Measurements from ENCODE around the gene GTPBP1.

The GTPBP1 gene

DNA sequence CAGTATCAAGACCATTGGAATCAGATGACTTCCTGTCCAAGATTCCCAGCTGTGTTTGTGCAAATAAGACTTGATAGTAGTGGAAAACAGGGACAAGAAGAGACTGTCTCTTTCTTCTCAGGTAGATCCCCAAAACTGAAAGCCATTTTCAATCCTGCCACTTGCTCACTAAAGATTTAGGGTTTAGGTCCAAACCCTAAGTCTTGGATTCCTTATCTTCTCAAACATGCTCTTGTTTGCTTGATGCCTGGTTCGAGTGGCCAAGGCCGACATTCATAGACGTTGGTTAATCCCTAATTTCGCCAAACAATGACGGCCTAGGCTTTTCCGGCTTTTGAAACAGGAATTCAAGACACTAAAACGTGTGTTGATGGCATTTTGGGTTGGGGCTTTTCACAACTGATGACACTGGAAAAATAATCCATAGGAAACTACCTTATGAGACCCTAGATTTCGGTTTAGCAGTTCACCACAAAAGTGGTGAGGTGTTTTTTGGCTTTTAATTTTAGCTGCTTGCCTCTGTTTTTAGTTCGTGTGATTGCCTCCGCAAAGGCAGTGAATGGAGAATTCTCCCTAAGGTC lies 1.0 kb upstream of the GTPBP1 start:
- DNase-seq, result no peak

DNA sequence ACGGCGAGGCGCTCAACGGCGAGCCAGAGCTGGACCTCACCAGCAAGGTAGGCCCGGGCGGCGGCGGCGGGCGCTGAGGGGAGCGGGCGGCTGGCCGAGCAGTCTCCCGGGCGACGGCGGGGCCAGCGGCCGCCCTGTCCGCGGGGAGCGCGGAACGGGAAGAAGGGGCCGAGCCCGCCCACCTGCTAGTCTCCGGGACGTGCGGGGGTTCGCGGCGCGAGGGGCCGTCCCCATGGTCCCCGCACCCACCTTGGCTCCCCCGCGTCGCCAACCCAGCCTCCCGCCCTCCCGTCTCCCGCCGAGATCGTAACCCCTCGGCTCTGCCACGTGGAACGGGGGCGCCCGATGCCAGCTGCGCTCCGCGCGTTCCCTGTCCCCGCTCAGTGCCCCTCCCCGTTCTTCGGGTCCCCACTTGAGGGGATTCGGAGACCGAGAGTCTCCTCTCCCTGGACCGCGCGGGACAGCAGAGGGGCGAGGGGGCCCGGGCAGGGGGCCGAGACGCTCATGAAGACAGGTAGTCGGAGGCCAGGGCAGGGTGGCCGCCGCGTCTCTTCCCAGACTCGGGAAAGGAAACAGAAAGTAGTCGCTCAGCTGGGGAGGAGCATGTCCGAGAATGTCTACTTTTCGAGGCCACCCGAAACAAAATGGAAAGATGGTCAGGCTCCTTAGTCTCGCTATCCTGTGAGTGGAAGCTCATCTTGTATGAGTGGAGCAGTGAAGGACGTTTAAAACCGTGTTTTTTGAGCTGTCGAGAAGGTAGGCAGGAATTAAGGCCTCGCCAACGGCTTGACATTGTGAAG lies 557 bp downstream of the GTPBP1 start:
- peak in 1 of 2 donors; percentile 19 for DNase-seq

GRCh38 chr22:38706901-38707195 lies 1.1 kb downstream of the GTPBP1 start:
- DNase-seq, result no peak

DNA sequence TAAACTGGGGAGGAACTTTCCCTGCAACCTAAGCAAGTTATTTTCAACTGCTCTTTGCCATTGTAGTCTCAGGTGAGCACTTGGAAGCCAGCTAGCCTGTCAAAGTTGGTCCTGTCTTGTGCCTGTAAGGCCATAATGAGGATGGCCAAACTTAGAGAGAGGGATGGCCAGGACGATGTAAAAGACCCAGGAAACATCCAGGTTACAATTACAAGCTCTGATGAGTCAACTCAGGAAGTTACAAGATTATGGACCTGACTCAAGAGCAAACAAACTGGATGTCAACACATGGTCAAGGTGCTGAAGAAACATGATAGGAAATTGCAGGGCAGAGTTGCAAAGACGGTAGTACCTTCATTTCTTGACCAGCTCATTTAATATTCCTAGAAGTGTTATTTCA lies 1.6 kb downstream of the GTPBP1 start:
- DNase-seq, result no peak

DNA sequence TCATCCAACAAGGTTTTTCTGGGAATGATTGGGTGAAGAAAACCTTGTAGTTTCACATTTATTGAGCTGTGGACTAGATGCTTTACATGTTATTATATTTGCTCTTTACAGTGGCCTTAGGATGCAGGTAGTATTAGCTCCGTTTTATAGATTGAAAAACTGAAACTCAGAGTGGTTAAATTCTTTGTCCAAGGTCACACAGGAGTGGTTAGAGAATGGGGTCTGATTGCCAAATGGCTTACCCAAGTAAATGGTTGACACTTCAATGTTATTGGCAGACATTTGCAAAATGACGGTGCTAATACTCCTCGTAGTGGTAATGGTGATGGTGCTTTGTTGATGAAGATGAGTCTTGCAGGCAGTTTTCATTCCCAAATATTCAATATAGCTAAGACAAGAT lies 2.2 kb downstream of the GTPBP1 start:
- DNase-seq, result no peak

GRCh38 chr22:38709306-38709705 lies 3.6 kb downstream of the GTPBP1 start:
- no peak for DNase-seq

- no peak for DNase-seq
Observed at GRCh38 chr22:38710351-38710750, 4.6 kb downstream of the GTPBP1 start.

DNA sequence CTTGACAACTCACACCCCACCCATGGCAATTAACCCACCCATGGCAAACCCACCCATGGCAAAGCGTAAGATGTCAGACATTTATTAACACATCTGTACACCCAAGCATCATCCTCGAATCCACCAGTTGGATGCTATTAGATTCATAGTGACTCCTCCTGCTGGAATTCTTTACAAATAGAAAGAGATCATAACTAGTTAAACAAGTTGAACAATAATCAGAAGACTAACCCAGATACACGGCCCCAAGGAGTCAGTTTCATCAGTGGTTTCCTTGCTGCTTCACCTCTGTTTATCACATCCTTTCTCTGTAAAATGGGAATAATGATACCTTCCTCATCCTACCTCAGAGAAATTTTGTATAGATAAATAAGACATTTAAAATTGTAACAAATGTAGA lies 5.1 kb downstream of the GTPBP1 start:
- no peak for DNase-seq

GRCh38 chr22:38712486-38713207 lies 6.9 kb downstream of the GTPBP1 start:
- no peak for DNase-seq

DNA sequence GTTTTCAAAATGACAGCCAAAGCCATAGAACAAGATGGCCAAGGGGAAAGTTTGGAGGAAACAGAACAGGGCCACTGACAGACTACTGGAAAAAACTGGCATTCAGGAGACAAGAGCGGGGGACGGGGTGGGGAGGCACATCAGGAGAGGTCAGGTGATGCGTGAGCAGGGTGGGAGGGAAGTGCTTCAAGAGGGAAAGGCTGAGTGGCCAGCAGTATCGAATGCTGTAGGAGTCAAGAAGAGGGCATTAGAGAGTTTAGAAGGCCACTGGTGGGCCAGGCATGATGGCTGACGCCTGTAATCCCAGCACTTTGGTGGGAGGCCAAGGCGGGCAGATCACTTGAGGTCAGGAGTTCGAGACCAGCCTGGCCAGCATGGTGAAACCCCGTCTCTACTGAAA lies 8.2 kb downstream of the GTPBP1 start:
- DNase-seq, result no peak

DNA sequence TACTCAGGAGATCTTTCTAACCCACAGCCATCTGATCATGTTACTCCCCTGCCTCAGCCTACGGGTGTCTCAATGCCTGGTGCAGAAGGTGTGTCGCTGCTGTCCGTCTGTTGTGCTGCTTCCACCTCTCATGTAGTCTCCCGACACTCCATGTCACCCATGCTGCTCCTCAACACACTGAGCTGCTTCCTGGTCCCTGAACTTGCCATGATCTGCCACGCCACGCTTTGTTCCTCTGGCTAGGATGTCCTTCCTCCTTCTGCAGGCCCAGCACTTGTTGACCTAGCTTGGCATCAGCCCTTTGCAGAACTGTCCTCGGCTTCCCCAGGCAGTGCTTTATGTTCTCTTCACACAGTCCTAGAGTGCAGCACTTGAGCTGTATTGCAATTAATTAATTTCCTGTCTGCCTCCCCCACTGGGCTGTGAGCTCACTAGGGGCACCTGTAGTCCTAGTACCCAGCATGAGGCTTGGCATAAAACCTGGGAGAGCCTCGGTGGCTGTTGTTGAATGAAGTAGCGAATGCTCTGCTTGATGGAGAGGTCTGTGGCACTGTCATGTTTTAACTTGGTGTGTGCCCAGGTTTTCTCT lies 9.5 kb downstream of the GTPBP1 start:
- no peak for DNase-seq

DNA sequence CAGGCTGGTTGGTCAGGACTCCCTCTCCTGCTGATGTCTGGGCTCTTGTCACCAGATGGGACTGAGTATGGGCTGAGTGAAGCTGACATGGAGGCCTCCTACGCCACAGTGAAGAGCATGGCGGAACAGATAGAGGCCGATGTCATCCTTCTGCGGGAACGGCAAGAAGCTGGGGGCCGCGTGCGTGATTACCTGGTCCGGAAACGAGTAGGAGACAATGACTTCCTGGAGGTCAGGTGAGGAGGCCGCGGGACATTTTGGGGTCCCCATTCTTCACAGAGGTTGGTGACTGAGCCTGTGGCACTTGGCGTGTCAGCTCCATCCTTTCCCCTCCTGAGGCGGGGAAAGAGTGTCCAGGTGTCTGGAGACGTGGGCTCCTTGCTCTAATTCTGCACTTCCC lies 10.1 kb downstream of the GTPBP1 start:
- DNase-seq, result no peak

GRCh38 chr22:38716271-38716670 lies 10.5 kb downstream of the GTPBP1 start:
- no peak for DNase-seq

- no peak for DNase-seq
Observed at GRCh38 chr22:38716826-38717225, 11.1 kb downstream of the GTPBP1 start.

- no peak for DNase-seq
Observed at GRCh38 chr22:38717244-38717643, 11.5 kb downstream of the GTPBP1 start.

GRCh38 chr22:38718414-38718813 lies 12.7 kb downstream of the GTPBP1 start:
- no peak for DNase-seq

- no peak for DNase-seq
Observed at GRCh38 chr22:38719196-38719595, 13.5 kb downstream of the GTPBP1 start.

GRCh38 chr22:38720350-38720749 lies 14.6 kb downstream of the GTPBP1 start:
- no peak for DNase-seq

- DNase-seq, result no peak
Observed at GRCh38 chr22:38721551-38721950, 15.8 kb downstream of the GTPBP1 start.

DNA sequence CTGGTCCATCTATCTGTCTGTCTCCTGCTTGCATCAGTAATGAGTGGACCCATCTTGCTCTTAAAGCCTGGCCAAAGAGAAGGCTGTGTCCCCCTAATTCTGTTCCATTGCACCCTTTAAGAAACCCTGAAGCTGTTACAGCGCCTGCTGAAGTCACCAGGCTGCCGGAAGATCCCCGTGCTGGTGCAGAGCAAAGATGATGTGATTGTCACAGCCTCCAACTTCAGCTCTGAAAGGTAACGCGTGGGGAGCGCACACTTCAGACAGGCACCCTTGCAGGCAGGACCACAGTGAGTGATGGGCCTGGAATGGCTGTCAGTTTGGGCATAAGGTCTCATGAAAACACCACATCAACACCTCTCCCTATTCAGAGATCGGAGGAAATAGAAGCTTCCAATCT lies 18.4 kb downstream of the GTPBP1 start:
- DNase-seq, result no peak

DNA sequence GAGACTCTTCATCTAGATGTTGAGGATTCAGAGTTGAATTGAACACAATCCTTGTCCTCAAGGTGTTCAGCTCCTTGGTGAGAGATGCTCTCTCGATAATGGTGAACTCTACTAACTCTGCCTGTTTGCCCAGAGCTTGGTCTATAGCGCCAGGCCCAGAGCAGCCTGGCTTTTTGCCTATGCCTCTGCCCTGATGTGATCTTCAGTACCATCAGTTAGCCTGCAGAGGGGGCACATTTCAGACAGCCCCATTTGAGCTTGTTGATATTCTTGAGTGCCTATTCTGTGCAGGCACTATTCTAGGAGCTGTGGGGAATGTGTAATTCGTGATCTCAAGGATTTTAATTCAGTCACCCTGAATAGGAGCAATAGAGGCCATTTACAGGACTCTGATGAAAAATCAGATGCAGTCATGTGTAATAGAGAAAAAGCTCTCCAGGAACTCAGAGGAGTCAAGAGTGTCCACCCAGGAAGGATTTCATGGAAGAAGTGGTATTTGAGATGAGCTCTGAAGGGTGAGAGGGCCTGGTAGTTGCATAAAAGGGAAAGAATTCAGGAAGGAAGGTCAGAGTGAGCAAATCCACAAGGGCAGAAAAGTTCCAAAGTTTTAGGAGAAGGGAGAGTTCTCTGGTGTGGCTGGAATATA lies 19.3 kb downstream of the GTPBP1 start:
- DNase-seq, result no peak

DNA sequence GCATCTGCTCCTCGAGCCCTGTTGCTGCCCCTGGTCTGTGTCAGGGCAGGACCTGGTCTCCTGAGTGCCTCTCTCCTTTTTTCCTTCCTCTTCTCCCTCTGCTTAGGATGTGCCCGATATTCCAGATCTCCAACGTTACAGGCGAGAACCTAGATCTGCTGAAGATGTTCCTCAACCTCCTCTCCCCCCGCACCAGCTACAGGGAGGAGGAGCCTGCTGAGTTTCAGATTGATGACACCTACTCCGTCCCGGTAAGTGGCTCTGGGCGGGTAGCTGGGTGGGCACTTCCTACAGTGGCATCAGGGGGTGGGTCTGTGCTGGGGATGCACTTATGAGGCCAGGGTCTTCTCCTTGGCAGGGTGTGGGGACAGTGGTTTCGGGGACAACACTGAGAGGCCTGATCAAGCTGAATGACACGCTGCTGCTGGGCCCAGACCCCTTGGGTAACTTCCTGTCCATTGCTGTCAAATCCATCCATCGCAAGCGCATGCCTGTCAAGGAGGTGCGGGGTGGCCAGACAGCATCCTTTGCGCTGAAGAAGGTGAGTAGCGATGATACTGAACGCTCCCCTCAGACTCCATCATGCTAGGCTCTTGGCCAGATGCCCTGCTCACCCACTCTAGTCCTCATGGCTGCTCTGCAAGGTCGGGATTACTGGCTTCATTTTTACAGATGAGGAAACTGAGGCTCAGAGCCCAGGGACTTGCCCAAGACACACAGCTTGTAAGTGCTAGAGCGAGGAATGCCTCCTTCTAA lies 20.3 kb downstream of the GTPBP1 start:
- no peak for DNase-seq

DNA sequence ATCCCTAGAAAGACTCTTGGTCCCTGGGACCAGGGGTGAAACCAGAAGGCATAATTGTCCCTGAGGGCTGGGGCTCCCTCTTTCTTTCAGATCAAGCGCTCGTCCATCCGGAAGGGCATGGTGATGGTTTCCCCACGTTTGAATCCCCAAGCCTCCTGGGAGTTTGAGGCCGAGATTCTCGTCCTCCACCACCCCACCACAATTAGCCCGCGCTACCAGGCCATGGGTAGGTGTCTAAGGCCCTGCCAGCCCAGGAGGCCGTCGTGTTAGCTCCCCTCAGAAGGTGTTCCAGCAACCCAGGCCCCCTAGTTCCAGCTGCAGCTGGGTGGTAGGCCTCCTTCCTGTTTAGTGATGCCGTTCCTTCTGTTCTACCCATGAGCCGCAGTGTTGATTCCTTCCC lies 21.4 kb downstream of the GTPBP1 start:
- no peak for DNase-seq
